GM12891 (cell line): ENCODE measurements around the gene ATP1A2.

Experiments
- POLR2A ChIP-seq: IDR thresholded peaks from 2 replicates; pipeline ENCODE4 v1.6.1; 2011; ENCODE audit warnings: low read depth, low read length, control low read depth
- POLR2AphosphoS5 ChIP-seq: IDR thresholded peaks from 2 replicates; pipeline ENCODE4 v1.6.1; 2011; ENCODE audit warnings: low read depth, low read length, control low read depth
- POU2F2 ChIP-seq: IDR thresholded peaks from 2 replicates; pipeline ENCODE4 v1.6.1; 2011; ENCODE audit warnings: low read depth, mild to moderate bottlenecking, control low read depth, low read length, moderate library complexity
- TAF1 ChIP-seq: IDR thresholded peaks from 2 replicates; pipeline ENCODE4 v1.6.1; 2011; ENCODE audit warnings: low read depth, low read length, control low read depth

- TF ChIP-seq POLR2A (no peak), TAF1 (no peak), POLR2AphosphoS5 (no peak), POU2F2 (no peak)
These were observed 24.8 kb upstream of the ATP1A2 start for GRCh38 chr1:160090760-160091159.
